ENCODE measurements around the gene RGS7.

Gene RGS7

GRCh38 chr1:241330619-241331327 lies 26.2 kb downstream of the RGS7 start:
- H3K4me1 Mint-ChIP-seq = peaks cover 39% of the 10 kb centered on the region
- DNase-seq = no peak
- no peaks in the 10 kb centered on the region for H3K36me3 Mint-ChIP-seq (ENCODE audit: low read depth)
- H3K27me3 Mint-ChIP-seq (ENCODE audit: low read depth, poor library complexity) = peaks cover 6% of the 10 kb centered on the region
- TF ChIP-seq CTCF (IDR thresholded peaks at IDR 0.05) = no peak
- H3K9me3 Mint-ChIP-seq = no peaks in the 10 kb centered on the region
- no peak overlapping the region for H3K4me3 Mint-ChIP-seq
- H3K27ac Mint-ChIP-seq = no peak overlapping the region

GRCh38 chr1:241325456-241325855 lies 31.5 kb downstream of the RGS7 start:
- no peak for DNase-seq
- TF ChIP-seq CTCF (IDR thresholded peaks at IDR 0.05) = no peak
- H3K36me3 Mint-ChIP-seq (ENCODE audit: low read depth) = no peaks in the 10 kb centered on the region
- H3K4me1 Mint-ChIP-seq = no peaks in the 10 kb centered on the region
- no peaks in the 10 kb centered on the region for H3K9me3 Mint-ChIP-seq
- H3K4me3 Mint-ChIP-seq = no peak overlapping the region
- peaks cover 3% of the 10 kb centered on the region for H3K27me3 Mint-ChIP-seq (ENCODE audit: low read depth, poor library complexity)
- H3K27ac Mint-ChIP-seq = no peak overlapping the region

- H3K4me3 Mint-ChIP-seq = no peak overlapping the region
- no peaks in the 10 kb centered on the region for H3K36me3 Mint-ChIP-seq (ENCODE audit: low read depth)
- no peaks in the 10 kb centered on the region for H3K4me1 Mint-ChIP-seq
- H3K27ac Mint-ChIP-seq = no peak overlapping the region
- H3K9me3 Mint-ChIP-seq = no peaks in the 10 kb centered on the region
- peaks cover 3% of the 10 kb centered on the region for H3K27me3 Mint-ChIP-seq (ENCODE audit: low read depth, poor library complexity)
- peak; percentile 88 for DNase-seq
- no peak for TF ChIP-seq CTCF (IDR thresholded peaks at IDR 0.05)
Measured at GRCh38 chr1:241323514-241324195, 33.4 kb downstream of the RGS7 start.

GRCh38 chr1:241317676-241318075 lies 39.3 kb downstream of the RGS7 start:
- no peak for DNase-seq
- TF ChIP-seq CTCF (IDR thresholded peaks at IDR 0.05) = no peak
- Mint-ChIP-seq H3K4me3 (no peak overlapping the region), H3K27me3 (ENCODE audit: low read depth, poor library complexity) (peaks cover 7% of the 10 kb centered on the region), H3K9me3 (no peaks in the 10 kb centered on the region), H3K36me3 (ENCODE audit: low read depth) (no peaks in the 10 kb centered on the region), H3K27ac (no peak overlapping the region), H3K4me1 (no peaks in the 10 kb centered on the region)

GRCh38 chr1:241316372-241316771 lies 40.6 kb downstream of the RGS7 start:
- no peak for DNase-seq
- TF ChIP-seq CTCF (IDR thresholded peaks at IDR 0.05) = no peak
- Mint-ChIP-seq H3K27ac (no peak overlapping the region), H3K4me3 (no peak overlapping the region), H3K36me3 (ENCODE audit: low read depth) (no peaks in the 10 kb centered on the region), H3K9me3 (no peaks in the 10 kb centered on the region), H3K4me1 (no peaks in the 10 kb centered on the region), H3K27me3 (ENCODE audit: low read depth, poor library complexity) (peaks cover 4% of the 10 kb centered on the region)

All from nephron progenitor cell (in vitro differentiated cells).